HCT116 (cell line): ENCODE measurements around the gene PLCL2. TPM values are rescaled to one million over a fixed set of nuclear protein-coding genes. Genes with fewer than 3 reads are reported as not detected.

Experiments used
- ATAC-seq: fragments of 200-7000 bp; cut with Tn5 transposase; 2 replicates; pipeline ENCODE4 v1.9.1; 2020; ENCODE audit warnings: mild to moderate bottlenecking, moderate library complexity
- BruUV-seq: library from RNA; stranded (reverse); fragments of 400-500 nt; replicated peaks from 2 replicates; lab custom pipeline; 2021; lab: Mats Ljungman, UMichigan
- CTCF ChIA-PET: fragments of 300-600 bp; sonication (Branson Sonifier 250); formaldehyde crosslinking; loops from one replicate; lab custom pipeline; 2021; ENCODE audit warnings: antibody characterized with exemption; lab: Charles Lee
- POLR2A ChIA-PET: fragments of 300-600, 350-600 bp; sonication (Branson Sonifier 250); formaldehyde crosslinking; loops from one replicate; lab custom pipeline; 2021; ENCODE audit warnings: antibody characterized with exemption; lab: Charles Lee
- RAD21 ChIA-PET, 2 experiments: fragments of 300-600 bp; sonication (Branson Sonifier 250); formaldehyde crosslinking; loops; one replicate each; lab custom pipeline; 2023; ENCODE audit warnings: low total read pairs in 2 of 2; ENCODE audit not compliant: uncharacterized antibody in 2 of 2, unreplicated experiment in 2 of 2, low non-redundant PET in 1 of 2; lab: Charles Lee
- DNase-seq: peaks from one replicate; pipeline ENCODE4 v3.0.0-alpha.2; 2010; ENCODE audit warnings: low read depth, low spot score
- H2AFZ ChIP-seq: fragments of 200-600 bp; shearing (Covaris generic), sonication (generic); 2 replicates; pipeline ENCODE4 v1.6.1; 2017; ENCODE audit warnings: low read depth, mixed run types, mixed read lengths, antibody characterized with exemption, low read length; ENCODE audit not compliant: poor library complexity, severe bottlenecking
- H3K27ac ChIP-seq: 2 replicates; pipeline ENCODE4 v1.5.1; 2012; ENCODE audit warnings: low read depth, low read length
- H3K27me3 ChIP-seq: fragments of 200-600 bp; sonication (generic); 2 replicates; pipeline ENCODE4 v1.6.1; 2016; ENCODE audit warnings: mixed run types, low read length, mixed read lengths; ENCODE audit not compliant: insufficient read depth
- H3K36me3 ChIP-seq, 2 experiments: fragments of 200-500 bp in 1 of 2; fragments of 200-600 bp in 1 of 2; sonication (Bioruptor generic) in 1 of 2; sonication (generic) in 1 of 2; 2 replicates each; pipeline versions ENCODE4 v1.5.1 to v1.6.1; 2014 to 2016; ENCODE audit warnings: low read length in 2 of 2, inconsistent platforms in 1 of 2, mixed read lengths in 1 of 2, mixed run types in 1 of 2; ENCODE audit not compliant: insufficient read depth in 2 of 2, control insufficient read depth in 1 of 2
- H3K4me1 ChIP-seq, 2 experiments: fragments of 200-600 bp in 1 of 2; sonication (generic) in 1 of 2; 2 replicates each; pipeline versions ENCODE4 v1.5.1 to v1.6.1; 2012 to 2017; ENCODE audit warnings: low read length in 2 of 2, inconsistent platforms in 1 of 2, mild to moderate bottlenecking in 1 of 2, mixed read lengths in 1 of 2, mixed run types in 1 of 2, moderate library complexity in 1 of 2; ENCODE audit not compliant: insufficient read depth in 2 of 2, control insufficient read depth in 1 of 2
- H3K4me2 ChIP-seq: fragments of 200-600 bp; sonication (generic); 2 replicates; pipeline ENCODE4 v1.6.1; 2017; ENCODE audit warnings: mixed run types, low read length, mixed read lengths
- H3K4me3 ChIP-seq, 2 experiments: fragments of 200-600 bp in 1 of 2; sonication (generic) in 1 of 2; replicated peaks in 1 of 2; 2 replicates each; pipeline ENCODE4 v1.5.1; 2011 to 2016; ENCODE audit warnings: low read length in 2 of 2, control low read depth in 1 of 2, low read depth in 1 of 2, mild to moderate bottlenecking in 1 of 2, mixed read lengths in 1 of 2, mixed run types in 1 of 2
- H3K79me2 ChIP-seq: fragments of 200-600 bp; sonication (generic); 2 replicates; pipeline ENCODE4 v1.6.1; 2017; ENCODE audit warnings: mild to moderate bottlenecking, mixed run types, low read length, moderate library complexity, mixed read lengths; ENCODE audit not compliant: insufficient read depth
- H3K9ac ChIP-seq: fragments of 200-600 bp; sonication (generic); 2 replicates; pipeline ENCODE4 v1.6.1; 2016; ENCODE audit warnings: low read length, mixed read lengths
- H3K9me2 ChIP-seq: fragments of 200-600 bp; sonication (generic), shearing (Covaris generic); 2 replicates; pipeline ENCODE4 v1.6.1; 2017; ENCODE audit warnings: mixed run types, mild to moderate bottlenecking, moderate library complexity; ENCODE audit not compliant: insufficient read depth
- H3K9me3 ChIP-seq, 2 experiments: fragments of 200-500 bp in 1 of 2; fragments of 200-600 bp in 1 of 2; sonication (Bioruptor generic) in 1 of 2; sonication (generic) in 1 of 2; 2 replicates each; pipeline ENCODE4 v1.6.1; 2014 to 2017; ENCODE audit warnings: low read length in 2 of 2, mixed read lengths in 2 of 2, inconsistent platforms in 1 of 2, low read depth in 1 of 2, mild to moderate bottlenecking in 1 of 2, mixed run types in 1 of 2, moderate library complexity in 1 of 2; ENCODE audit not compliant: control insufficient read depth in 1 of 2, insufficient read depth in 1 of 2
- H4K20me1 ChIP-seq: fragments of 200-600 bp; sonication (generic), shearing (Covaris generic); 2 replicates; pipeline ENCODE4 v1.6.1; 2017; ENCODE audit warnings: mixed run types, mild to moderate bottlenecking, moderate library complexity; ENCODE audit not compliant: insufficient read depth
- EGR1 ChIP-seq: IDR thresholded peaks from 2 replicates; pipeline ENCODE4 v1.6.1; 2012; ENCODE audit warnings: low read depth
- FOSL1 ChIP-seq: IDR thresholded peaks from 2 replicates; pipeline ENCODE4 v1.6.1; 2012; ENCODE audit warnings: low read depth
- JUND ChIP-seq: IDR thresholded peaks from 2 replicates; pipeline ENCODE4 v1.6.1; 2012
- POLR2AphosphoS5 ChIP-seq: IDR thresholded peaks from 2 replicates; pipeline ENCODE4 v1.6.1; 2011; ENCODE audit warnings: mild to moderate bottlenecking, low read depth, low read length, moderate library complexity
- RAD21 ChIP-seq: IDR thresholded peaks from 2 replicates; pipeline ENCODE4 v1.6.1; 2012; ENCODE audit warnings: low read depth, mild to moderate bottlenecking
- SIN3A ChIP-seq: IDR thresholded peaks from 2 replicates; pipeline ENCODE4 v1.6.1; 2012; ENCODE audit warnings: low read depth
- SRF ChIP-seq: IDR thresholded peaks from 2 replicates; pipeline ENCODE4 v1.6.1; 2012; ENCODE audit warnings: low read depth
- TCF7L2 ChIP-seq: IDR thresholded peaks from 2 replicates; pipeline ENCODE4 v1.7.0; 2011; ENCODE audit warnings: borderline replicate concordance, inconsistent platforms; ENCODE audit not compliant: insufficient read depth, insufficient read length; ENCODE audit errors: extremely low read depth
- YY1 ChIP-seq: IDR thresholded peaks from 2 replicates; pipeline ENCODE4 v1.6.1; 2011; ENCODE audit warnings: low read length, low read depth, moderate library complexity, mild to moderate bottlenecking; ENCODE audit not compliant: insufficient replicate concordance; ENCODE audit errors: extremely low read depth
- ZFX ChIP-seq: fragments of 450-650 bp; IDR thresholded peaks from 2 replicates; pipeline ENCODE4 v1.6.1; 2017
- ZNF274 ChIP-seq: fragments of 200-500 bp; sonication (Bioruptor generic); IDR thresholded peaks from 2 replicates; pipeline ENCODE4 v1.6.1; 2014; ENCODE audit warnings: mild to moderate bottlenecking, low read depth, low read length, inconsistent platforms
- intact Hi-C: fragments of 100-400 bp; cut with micrococcal nuclease; formaldehyde crosslinking; loops from 2 replicates; pipeline ENCODE4 v1.10.0; 2022
- total RNA-seq: library from RNA; stranded (reverse); gene quantifications from one replicate; pipeline ENCODE4 v1.2.1, GENCODE V29; 2021; ENCODE audit not compliant: unreplicated experiment
- TF ChIP-seq, protein P1 (sequence below): IDR thresholded peaks from 2 replicates; pipeline ENCODE4 v1.6.1; 2012; ENCODE audit warnings: low read depth
- TF ChIP-seq, protein P2 (sequence below): IDR thresholded peaks from 2 replicates; pipeline ENCODE4 v1.6.1; 2012
- TF ChIP-seq, protein P3 (sequence below): IDR thresholded peaks from 2 replicates; pipeline ENCODE4 v1.6.1; 2012
- TF ChIP-seq, protein P4 (sequence below), 3 experiments: fragments of 200-600 bp in 1 of 3; sonication (generic) in 1 of 3; IDR thresholded peaks in 2 of 3; conservative IDR thresholded peaks in 1 of 3; 2 replicates each; pipeline ENCODE4 v1.5.1; 2012 to 2017; ENCODE audit warnings: low read depth in 2 of 3, low read length in 2 of 3, antibody characterized with exemption in 1 of 3, borderline replicate concordance in 1 of 3, control low read depth in 1 of 3, mild to moderate bottlenecking in 1 of 3, mixed read lengths in 1 of 3, mixed run types in 1 of 3, moderate library complexity in 1 of 3; ENCODE audit not compliant: insufficient read depth in 1 of 3
- TF ChIP-seq, protein P5 (sequence below): IDR thresholded peaks from 2 replicates; pipeline ENCODE4 v1.6.1; 2011; ENCODE audit warnings: mild to moderate bottlenecking, low read length, moderate library complexity; ENCODE audit not compliant: insufficient replicate concordance; ENCODE audit errors: extremely low read depth

Gene PLCL2
- total RNA-seq, 1 experiment from 2014 or later: 2.2 TPM

DNA sequence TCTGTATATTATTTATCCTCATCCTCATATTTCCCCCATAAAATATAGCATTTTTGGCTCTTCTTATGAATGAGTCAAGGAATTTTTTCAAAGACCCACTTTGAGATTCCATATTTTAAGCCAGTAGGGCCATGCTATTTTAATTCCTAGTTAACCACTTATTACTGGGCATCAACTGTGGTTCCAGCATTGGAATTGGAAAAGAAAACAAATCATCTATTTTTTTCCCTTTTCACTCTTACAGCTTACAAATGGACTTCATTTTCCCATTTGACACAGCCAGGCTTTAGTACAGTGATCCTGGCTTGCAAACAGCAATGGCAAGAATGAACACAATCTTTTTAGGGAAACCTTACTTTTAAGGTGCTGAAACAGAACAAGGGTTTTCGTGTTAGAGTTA, 19.4 kb upstream of the PLCL2 start:
- no peak for ATAC-seq
- Histone ChIP-seq H3K9me3 (no peaks in the 10 kb centered on the region), H4K20me1 (no peaks in the 10 kb centered on the region), H3K9me2 (no peaks in the 10 kb centered on the region), H3K4me2 (no peak overlapping the region), H3K4me3 (no peak overlapping the region), H3K27ac (no peak overlapping the region), H3K79me2 (no peaks in the 10 kb centered on the region), H3K4me1 (no peaks in the 10 kb centered on the region), H3K27me3 (0 out of 2 replicates have a peak, but pooled peaks cover 5% of the 10 kb centered on the region), H3K9ac (no peak overlapping the region), H2AFZ (no peak overlapping the region), H3K36me3 (no peaks in the 10 kb centered on the region)
- BruUV-seq: no TSS peak
- CTCF ChIA-PET: no interaction called here
- no peak for TF ChIP-seq YY1
- TF ChIP-seq POLR2AphosphoS5: no peak
- no peak for TF ChIP-seq SIN3A
- no peak for TF ChIP-seq ZNF274
- TF ChIP-seq EGR1: no peak
- TF ChIP-seq SRF: no peak
- TF ChIP-seq, protein P1, sequence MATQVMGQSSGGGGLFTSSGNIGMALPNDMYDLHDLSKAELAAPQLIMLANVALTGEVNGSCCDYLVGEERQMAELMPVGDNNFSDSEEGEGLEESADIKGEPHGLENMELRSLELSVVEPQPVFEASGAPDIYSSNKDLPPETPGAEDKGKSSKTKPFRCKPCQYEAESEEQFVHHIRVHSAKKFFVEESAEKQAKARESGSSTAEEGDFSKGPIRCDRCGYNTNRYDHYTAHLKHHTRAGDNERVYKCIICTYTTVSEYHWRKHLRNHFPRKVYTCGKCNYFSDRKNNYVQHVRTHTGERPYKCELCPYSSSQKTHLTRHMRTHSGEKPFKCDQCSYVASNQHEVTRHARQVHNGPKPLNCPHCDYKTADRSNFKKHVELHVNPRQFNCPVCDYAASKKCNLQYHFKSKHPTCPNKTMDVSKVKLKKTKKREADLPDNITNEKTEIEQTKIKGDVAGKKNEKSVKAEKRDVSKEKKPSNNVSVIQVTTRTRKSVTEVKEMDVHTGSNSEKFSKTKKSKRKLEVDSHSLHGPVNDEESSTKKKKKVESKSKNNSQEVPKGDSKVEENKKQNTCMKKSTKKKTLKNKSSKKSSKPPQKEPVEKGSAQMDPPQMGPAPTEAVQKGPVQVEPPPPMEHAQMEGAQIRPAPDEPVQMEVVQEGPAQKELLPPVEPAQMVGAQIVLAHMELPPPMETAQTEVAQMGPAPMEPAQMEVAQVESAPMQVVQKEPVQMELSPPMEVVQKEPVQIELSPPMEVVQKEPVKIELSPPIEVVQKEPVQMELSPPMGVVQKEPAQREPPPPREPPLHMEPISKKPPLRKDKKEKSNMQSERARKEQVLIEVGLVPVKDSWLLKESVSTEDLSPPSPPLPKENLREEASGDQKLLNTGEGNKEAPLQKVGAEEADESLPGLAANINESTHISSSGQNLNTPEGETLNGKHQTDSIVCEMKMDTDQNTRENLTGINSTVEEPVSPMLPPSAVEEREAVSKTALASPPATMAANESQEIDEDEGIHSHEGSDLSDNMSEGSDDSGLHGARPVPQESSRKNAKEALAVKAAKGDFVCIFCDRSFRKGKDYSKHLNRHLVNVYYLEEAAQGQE: no peak
- no peak for TF ChIP-seq RAD21
- TF ChIP-seq, protein P2, sequence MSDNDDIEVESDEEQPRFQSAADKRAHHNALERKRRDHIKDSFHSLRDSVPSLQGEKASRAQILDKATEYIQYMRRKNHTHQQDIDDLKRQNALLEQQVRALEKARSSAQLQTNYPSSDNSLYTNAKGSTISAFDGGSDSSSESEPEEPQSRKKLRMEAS: no peak
- TF ChIP-seq, protein P3, sequence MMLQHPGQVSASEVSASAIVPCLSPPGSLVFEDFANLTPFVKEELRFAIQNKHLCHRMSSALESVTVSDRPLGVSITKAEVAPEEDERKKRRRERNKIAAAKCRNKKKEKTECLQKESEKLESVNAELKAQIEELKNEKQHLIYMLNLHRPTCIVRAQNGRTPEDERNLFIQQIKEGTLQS: no peak
- TF ChIP-seq FOSL1: no peak
- TF ChIP-seq TCF7L2: no peak
- no peak for TF ChIP-seq ZFX
- TF ChIP-seq, protein P4, sequence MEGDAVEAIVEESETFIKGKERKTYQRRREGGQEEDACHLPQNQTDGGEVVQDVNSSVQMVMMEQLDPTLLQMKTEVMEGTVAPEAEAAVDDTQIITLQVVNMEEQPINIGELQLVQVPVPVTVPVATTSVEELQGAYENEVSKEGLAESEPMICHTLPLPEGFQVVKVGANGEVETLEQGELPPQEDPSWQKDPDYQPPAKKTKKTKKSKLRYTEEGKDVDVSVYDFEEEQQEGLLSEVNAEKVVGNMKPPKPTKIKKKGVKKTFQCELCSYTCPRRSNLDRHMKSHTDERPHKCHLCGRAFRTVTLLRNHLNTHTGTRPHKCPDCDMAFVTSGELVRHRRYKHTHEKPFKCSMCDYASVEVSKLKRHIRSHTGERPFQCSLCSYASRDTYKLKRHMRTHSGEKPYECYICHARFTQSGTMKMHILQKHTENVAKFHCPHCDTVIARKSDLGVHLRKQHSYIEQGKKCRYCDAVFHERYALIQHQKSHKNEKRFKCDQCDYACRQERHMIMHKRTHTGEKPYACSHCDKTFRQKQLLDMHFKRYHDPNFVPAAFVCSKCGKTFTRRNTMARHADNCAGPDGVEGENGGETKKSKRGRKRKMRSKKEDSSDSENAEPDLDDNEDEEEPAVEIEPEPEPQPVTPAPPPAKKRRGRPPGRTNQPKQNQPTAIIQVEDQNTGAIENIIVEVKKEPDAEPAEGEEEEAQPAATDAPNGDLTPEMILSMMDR (IDR thresholded peaks at IDR 0.05 in 2 of 3, conservative IDR thresholded peaks at IDR 0.05 in 1 of 3; ENCODE audit: borderline replicate concordance in 1 of 3, insufficient read depth in 1 of 3, low read depth in 2 of 3, low read length in 2 of 3): no peak
- no peak for TF ChIP-seq JUND
- TF ChIP-seq, protein P5, sequence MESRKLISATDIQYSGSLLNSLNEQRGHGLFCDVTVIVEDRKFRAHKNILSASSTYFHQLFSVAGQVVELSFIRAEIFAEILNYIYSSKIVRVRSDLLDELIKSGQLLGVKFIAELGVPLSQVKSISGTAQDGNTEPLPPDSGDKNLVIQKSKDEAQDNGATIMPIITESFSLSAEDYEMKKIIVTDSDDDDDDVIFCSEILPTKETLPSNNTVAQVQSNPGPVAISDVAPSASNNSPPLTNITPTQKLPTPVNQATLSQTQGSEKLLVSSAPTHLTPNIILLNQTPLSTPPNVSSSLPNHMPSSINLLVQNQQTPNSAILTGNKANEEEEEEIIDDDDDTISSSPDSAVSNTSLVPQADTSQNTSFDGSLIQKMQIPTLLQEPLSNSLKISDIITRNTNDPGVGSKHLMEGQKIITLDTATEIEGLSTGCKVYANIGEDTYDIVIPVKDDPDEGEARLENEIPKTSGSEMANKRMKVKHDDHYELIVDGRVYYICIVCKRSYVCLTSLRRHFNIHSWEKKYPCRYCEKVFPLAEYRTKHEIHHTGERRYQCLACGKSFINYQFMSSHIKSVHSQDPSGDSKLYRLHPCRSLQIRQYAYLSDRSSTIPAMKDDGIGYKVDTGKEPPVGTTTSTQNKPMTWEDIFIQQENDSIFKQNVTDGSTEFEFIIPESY: no peak
- RAD21 ChIA-PET: no interaction called here
- POLR2A ChIA-PET: no interaction called here
- intact Hi-C loops: no loop called here
- DNase-seq: no peak
